ENCODE results near the gene CD4.

GRCh38 chr12:6824901-6825381, 35.6 kb downstream of the CD4 start:
- TF ChIP-seq EZH2phosphoT487 (IDR thresholded peaks at IDR 0.05; ENCODE audit: borderline replicate concordance, low read depth, low read length): no peak
- no peak for TF ChIP-seq CTCF (conservative IDR thresholded peaks at IDR 0.05; ENCODE audit: low read length)

All from OCI-LY7 (cell line).